NCI-H82 treated with DMSO at 0.1 percent for 48 hours (cell line): ENCODE measurements around the gene FBXO27.
"Not testable (repeated sequence)": the region's sequence is repeated elsewhere in the genome, so short reads cannot be mapped to it uniquely, and the experiment has no call there.

Source experiments
- DNase-seq: peaks from one replicate; lab custom pipeline; 2025; ENCODE audit not compliant: unreplicated experiment; lab: John Stamatoyannopoulos, UW

Gene FBXO27

DNA sequence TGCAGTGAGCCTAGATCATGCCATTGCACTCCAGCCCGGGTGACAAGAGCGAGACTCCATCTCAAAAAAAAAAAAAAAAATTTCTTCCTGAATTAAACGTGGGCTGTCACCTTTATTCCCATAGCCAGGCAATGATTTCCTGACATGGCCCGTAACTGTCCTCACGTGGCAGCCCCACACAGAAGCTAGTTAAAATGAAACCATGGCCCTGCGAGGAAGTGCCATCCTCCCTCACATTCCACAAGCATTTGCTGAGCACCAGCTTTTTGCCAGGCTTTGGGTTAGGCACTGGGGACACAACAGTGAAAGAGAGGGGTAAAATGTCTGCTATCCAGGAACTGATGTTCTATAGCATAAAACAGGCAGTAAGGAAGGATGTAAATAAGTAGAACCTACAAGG is 13.2 kb upstream of the FBXO27 start:
- DNase-seq: no peak

GRCh38 chr19:39038098-39038497 is 5.7 kb upstream of the FBXO27 start:
- DNase-seq: peak; percentile 94

GRCh38 chr19:39037194-39037593 is 4.8 kb upstream of the FBXO27 start:
- no peak for DNase-seq

DNA sequence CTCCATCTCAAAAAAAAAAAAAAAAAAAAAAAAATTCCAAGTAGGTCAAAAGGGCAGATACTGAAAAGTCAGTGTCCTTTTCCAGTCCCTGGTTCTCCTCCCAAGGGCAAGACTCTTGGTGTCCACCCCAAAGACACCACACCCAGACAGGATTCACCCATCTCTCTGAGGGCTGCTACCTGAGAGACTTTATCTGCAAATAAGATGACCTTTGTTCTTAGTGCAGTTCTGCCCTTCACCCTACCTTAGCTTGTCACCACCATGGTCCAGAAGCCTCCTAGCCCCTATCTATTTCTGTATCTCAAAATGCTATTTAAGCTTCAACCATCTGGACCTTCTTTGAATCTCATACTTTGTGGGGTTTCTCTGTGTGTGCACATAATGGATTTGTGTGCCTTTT is 4.2 kb upstream of the FBXO27 start:
- DNase-seq: no peak

DNA sequence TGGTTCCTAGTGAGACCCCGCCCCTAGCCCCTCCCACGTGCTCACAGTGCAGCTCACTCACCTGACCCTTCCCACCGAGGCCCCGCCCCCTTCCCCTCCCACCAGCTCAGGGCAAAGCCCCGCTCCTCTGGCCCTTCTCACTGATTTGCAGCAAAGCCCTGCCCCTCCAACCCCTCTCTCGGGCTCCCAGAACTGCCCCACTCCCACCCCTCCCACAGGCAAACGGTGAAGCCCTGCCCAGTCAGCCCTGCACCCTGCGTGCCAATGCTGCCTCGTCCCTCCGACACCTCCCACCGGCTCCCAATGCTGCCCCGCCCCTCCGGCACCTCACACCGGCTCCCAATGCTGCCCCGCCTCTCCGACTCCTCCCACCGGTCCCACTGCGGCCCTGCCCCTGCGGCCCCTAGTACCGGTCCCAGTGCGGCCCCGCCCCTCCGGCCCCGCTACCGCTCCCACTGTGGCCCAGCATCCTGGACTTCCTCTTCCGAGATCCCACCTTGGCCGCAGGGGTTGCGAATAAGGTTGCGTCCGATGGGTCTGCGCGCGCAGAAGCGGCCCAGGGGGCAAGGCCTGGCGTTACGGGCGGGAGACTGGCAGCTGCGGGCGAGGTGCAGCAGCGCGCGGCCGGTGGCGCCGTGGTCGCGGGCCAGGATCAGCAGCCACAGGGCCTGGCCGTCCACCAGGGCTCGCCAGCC is 834 bp downstream of the FBXO27 start:
- peak; percentile 98 for DNase-seq

DNA sequence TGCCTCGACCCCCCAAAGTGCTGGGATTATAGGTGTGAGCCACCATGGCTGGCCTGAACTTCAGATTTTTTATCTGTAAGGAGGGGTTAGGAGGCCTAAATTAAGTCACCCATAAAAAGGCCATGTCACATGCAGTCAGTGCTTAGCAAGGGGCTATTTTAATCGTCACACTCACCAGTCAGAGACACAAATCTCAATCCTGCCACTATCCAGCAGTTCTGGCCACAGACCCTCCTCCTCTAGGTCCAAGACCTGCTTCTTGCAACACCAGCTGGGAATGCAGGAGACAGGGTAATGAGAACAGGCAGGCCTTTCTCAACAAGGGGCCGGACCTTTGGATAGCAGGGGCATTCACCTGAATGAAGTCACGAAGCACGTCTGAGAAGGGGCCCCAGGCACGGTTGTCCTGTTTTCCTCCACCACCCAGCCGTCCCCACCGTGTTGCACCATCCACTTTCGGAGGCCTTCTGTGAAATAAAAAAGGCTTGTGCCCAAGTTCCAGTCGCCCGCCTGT is 1.4 kb downstream of the FBXO27 start:
- no peak for DNase-seq

- DNase-seq: no peak
Measured at GRCh38 chr19:39024875-39025641, 7.3 kb downstream of the FBXO27 start.

- no peak for DNase-seq
Measured at GRCh38 chr19:39021063-39021462, 11.3 kb downstream of the FBXO27 start.

DNA sequence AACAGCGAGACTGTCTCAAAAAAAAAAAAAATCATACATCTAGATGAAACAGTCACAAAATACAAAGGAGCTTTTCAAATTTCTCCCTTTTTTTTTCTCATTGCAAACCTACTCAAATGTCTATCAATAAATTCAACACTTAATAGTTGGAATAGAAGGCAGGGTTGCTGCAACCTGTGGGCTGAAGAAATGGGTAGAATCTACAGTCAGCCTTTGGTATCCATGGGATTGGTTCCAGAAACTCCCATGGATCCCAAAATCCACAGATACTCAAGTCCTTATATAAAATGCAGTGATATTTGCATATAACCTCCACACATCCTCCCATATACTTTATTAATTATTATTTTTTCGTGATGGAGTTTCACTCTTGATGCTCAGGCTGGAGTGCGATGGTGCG is 14.7 kb downstream of the FBXO27 start:
- no peak for DNase-seq

DNA sequence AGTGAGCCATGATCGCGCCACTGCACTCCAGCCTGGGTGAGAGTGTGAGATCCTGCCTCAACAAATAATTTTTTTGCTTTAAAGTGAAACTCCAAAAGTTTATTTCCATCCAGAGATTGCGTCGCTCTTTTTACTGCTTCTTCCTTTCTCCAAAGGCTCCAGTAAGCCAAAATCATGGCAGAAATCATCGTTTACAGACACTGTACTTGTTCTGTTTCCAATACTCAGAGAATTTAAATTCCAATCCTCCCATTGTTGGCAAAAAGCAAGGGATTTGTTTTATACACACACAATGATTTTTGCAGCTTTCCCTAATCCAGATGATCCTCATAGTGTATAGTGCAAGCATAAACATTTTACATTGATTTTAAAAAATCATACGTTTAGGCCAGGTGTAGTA is 15.3 kb downstream of the FBXO27 start:
- no peak for DNase-seq

DNA sequence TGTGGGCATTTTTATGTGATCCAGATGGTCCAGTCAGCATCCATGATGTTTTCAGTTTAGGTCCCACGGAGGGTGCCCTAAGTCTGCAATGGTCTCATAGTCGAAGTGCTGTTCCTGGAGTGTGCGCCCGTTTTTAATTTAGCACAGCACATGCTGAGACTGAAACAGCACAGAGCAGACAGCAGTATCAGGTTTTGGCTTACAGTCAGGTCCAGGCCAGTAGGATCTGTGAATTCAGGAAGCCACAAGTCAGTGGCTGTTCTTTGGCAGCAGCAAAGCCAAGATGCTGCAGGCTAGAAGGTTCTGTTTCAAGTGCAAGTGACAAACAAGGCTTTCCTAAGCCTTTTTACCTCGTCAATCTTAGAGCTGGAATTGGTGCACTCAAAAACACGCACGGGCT is 18.3 kb downstream of the FBXO27 start:
- no peak for DNase-seq

DNA sequence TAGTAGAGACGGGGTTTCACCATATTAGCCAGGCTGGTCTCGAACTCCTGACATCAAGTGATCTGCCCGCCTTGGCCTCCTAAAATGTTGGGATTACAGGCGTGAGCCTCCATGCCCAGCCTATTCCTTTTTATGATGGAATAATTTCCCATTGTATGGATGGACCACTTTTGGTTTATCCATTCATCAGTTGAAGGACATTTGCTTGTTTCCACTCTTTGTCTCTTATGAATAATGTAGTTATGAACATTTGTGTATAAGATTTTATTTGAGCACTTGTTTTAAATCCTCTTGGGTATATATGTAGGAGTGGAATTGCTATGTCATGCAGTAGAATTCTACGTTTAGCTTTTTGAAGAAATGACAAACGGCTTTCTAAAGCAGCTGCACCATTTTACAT is 23.3 kb downstream of the FBXO27 start:
- DNase-seq: no peak

GRCh38 chr19:39008137-39008536 is 24.2 kb downstream of the FBXO27 start:
- no peak for DNase-seq

DNA sequence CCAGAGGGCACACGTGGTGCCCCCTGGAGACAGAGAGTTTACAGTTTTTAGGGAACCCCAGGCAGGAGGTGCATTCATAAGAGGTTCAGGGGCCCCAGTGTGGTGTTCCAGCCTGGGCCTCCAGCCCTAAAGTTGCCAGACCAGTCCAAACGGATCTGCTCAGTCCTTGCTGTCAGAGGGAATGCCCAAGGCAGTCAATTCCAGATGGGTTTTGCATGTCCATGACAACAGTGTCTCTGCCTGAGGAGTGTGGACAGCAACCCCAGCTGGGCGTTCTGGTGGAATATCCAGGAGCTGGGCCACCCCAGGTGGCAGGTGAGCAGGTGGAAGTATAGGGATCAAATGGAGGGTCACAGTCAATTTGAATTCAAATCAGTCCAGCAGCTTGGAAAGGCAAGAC is 25.3 kb downstream of the FBXO27 start:
- no peak for DNase-seq

GRCh38 chr19:39004403-39004802 is 27.9 kb downstream of the FBXO27 start:
- no peak for DNase-seq

- no peak for DNase-seq
Measured at GRCh38 chr19:39003796-39004195, 28.6 kb downstream of the FBXO27 start.

GRCh38 chr19:39003188-39003587 is 29.2 kb downstream of the FBXO27 start:
- no peak for DNase-seq

DNA sequence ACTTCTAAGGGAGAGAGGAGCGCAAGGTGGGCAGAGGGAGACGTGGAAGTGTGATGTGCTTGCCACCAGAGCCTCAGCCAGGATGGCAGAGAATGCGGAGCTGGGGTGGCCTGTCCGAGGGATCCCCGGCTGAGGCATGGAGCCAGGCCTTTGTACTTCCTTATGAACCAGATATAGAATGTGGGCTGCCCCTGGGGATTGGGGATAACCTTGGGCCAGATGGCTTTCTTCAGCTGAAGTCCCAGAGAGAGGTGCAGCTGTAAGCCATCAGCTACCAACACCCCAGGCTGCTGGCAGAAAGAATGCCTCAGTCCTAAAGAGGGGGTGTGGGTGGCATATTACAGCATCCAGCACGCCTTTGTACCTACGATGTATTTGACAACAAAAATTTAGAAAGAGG is 31.3 kb downstream of the FBXO27 start:
- DNase-seq: peak; percentile 68

DNA sequence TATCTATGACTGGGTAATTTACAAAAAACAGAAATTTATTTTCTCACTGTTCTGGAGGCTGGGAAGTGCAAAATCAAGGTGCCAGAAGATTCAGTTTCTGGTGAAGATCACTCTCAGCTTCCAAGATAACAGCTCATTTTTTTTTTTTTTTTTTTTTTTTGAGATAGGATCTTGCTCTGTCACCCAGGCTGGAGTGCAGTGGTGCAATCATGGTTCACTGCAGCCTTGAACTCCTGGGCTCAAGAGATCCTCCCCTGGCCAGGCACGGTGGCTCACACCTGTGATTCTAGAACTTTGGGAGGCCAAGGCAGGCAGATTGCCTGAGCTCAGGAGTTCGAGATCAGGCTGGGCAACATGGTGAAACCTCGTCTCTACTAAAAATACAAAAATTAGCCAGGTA is 34.8 kb downstream of the FBXO27 start:
- not testable (repeated sequence) for DNase-seq

DNA sequence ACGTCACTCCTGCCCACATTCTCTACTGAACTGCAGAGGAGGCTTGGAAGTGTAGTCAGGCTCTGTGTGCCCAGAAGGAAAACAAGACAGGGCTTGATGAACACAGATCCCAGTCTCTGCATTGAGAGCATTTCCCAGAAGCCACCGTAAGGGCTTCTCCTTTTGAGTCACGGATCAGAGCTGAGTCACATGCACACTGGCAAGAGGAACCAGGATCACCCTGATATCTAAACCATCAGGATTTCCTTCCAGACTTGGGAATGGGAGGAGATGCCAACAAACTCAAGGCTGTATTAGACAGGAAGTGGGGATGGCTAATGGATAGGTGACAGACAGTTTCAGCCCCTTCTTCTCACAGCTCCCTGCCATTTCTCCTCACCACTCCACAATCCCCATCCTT is 39.1 kb downstream of the FBXO27 start:
- DNase-seq: no peak

- DNase-seq: no peak
Measured at GRCh38 chr19:38990949-38991697, 41.2 kb downstream of the FBXO27 start.

GRCh38 chr19:38989614-38990013 is 42.7 kb downstream of the FBXO27 start:
- not testable (repeated sequence) for DNase-seq
